ENCODE measurements around the gene DAZAP2.
A peak's percentile ranks its signal among the peaks of the same experiment; 100 is the strongest.
"Not testable (repeated sequence)": the region's sequence is repeated elsewhere in the genome, so short reads cannot be mapped to it uniquely, and the experiment has no call there.

DAZAP2 gene

GRCh38 chr12:51281202-51281924 lies 42.7 kb downstream of the DAZAP2 start:
- H2AFZ ChIP-seq (ENCODE audit: low read depth, low read length), result no peak overlapping the region
- no peaks in the 10 kb centered on the region for H3K79me2 ChIP-seq (ENCODE audit: low read length)
- no peaks in the 10 kb centered on the region for H3K4me1 ChIP-seq (ENCODE audit: low read length)
- TF ChIP-seq CTCF (IDR thresholded peaks at IDR 0.05; ENCODE audit: low read depth, low read length), result no peak
- no peak for TF ChIP-seq EZH2phosphoT487 (IDR thresholded peaks at IDR 0.05; ENCODE audit: low read depth)
- no peaks in the 10 kb centered on the region for H3K9me3 ChIP-seq (ENCODE audit: insufficient read depth, low read length)
- no peak overlapping the region for H3K4me3 ChIP-seq (ENCODE audit: low read length)
- H4K20me1 ChIP-seq (ENCODE audit: insufficient read depth, low read length), result no peaks in the 10 kb centered on the region
- peaks cover 2% of the 10 kb centered on the region for H3K36me3 ChIP-seq (replicated peaks; ENCODE audit: low read depth, low read length)
- no peak overlapping the region for H3K9ac ChIP-seq (ENCODE audit: low read length)
- H3K27ac ChIP-seq (ENCODE audit: low read length), result no peak overlapping the region
- no peak overlapping the region for H3K4me2 ChIP-seq (ENCODE audit: low read length)
- H3K27me3 ChIP-seq (ENCODE audit: low read depth, low read length), result no peaks in the 10 kb centered on the region

GRCh38 chr12:51285843-51286242 lies 47.2 kb downstream of the DAZAP2 start:
- Histone ChIP-seq H3K27me3 (ENCODE audit: low read depth, low read length) (no peaks in the 10 kb centered on the region), H4K20me1 (ENCODE audit: insufficient read depth, low read length) (no peaks in the 10 kb centered on the region), H3K79me2 (ENCODE audit: low read length) (no peaks in the 10 kb centered on the region), H3K36me3 (replicated peaks; ENCODE audit: low read depth, low read length) (peaks cover 2% of the 10 kb centered on the region), H3K4me2 (ENCODE audit: low read length) (no peak overlapping the region), H3K4me3 (ENCODE audit: low read length) (no peak overlapping the region), H2AFZ (ENCODE audit: low read depth, low read length) (no peak overlapping the region), H3K9me3 (ENCODE audit: insufficient read depth, low read length) (no peaks in the 10 kb centered on the region), H3K4me1 (ENCODE audit: low read length) (no peaks in the 10 kb centered on the region), H3K27ac (ENCODE audit: low read length) (no peak overlapping the region), H3K9ac (ENCODE audit: low read length) (no peak overlapping the region)
- TF ChIP-seq EZH2phosphoT487 (IDR thresholded peaks at IDR 0.05; ENCODE audit: low read depth) (no peak), CTCF (IDR thresholded peaks at IDR 0.05; ENCODE audit: low read depth, low read length) (no peak)

GRCh38 chr12:51291603-51292513 lies 53.2 kb downstream of the DAZAP2 start:
- H3K79me2 ChIP-seq (ENCODE audit: low read length); H4K20me1 ChIP-seq (ENCODE audit: insufficient read depth, low read length); H3K36me3 ChIP-seq (replicated peaks; ENCODE audit: low read depth, low read length); H3K9me3 ChIP-seq (ENCODE audit: insufficient read depth, low read length); H3K27me3 ChIP-seq (ENCODE audit: low read depth, low read length): not testable (repeated sequence)
- H3K27ac ChIP-seq (ENCODE audit: low read length), result peak overlapping the region; percentile 73
- H2AFZ ChIP-seq (ENCODE audit: low read depth, low read length), result peak overlapping the region; percentile 41; the same call in 1 of the 2 replicates
- peak overlapping the region; percentile 29 for H3K4me3 ChIP-seq (ENCODE audit: low read length)
- peaks cover 14% of the 10 kb centered on the region for H3K4me1 ChIP-seq (ENCODE audit: low read length)
- H3K4me2 ChIP-seq (ENCODE audit: low read length), result peak overlapping the region; percentile 65
- peak overlapping the region; percentile 39 for H3K9ac ChIP-seq (ENCODE audit: low read length)
- peak; percentile 45 for TF ChIP-seq CTCF (IDR thresholded peaks at IDR 0.05; ENCODE audit: low read depth, low read length)

All from OCI-LY3 (cell line).